NCI-H2196 (cell line): ENCODE results near the gene VTCN1.
"Not testable (repeated sequence)": the region's sequence is repeated elsewhere in the genome, so short reads cannot be mapped to it uniquely, and the experiment has no call there.

Source experiments
- DNase-seq: peaks from one replicate; lab custom pipeline; 2025; ENCODE audit not compliant: unreplicated experiment; lab: John Stamatoyannopoulos, UW

Gene VTCN1

GRCh38 chr1:117128323-117129079, 82.2 kb downstream of the VTCN1 start:
- peak; percentile 49 for DNase-seq

GRCh38 chr1:117127795-117128194, 82.9 kb downstream of the VTCN1 start:
- no peak for DNase-seq

GRCh38 chr1:117124661-117125060, 86.1 kb downstream of the VTCN1 start:
- no peak for DNase-seq

- no peak for DNase-seq
Measured at GRCh38 chr1:117123274-117123673, 87.5 kb downstream of the VTCN1 start.

GRCh38 chr1:117122330-117123025, 88.2 kb downstream of the VTCN1 start:
- DNase-seq, result no peak

GRCh38 chr1:117121589-117122329, 89.0 kb downstream of the VTCN1 start, which contains the start of gene TRIM45:
TSS of gene TRIM45 (minus strand) at chr1:117121749. CDS start at chr1:117121201, 548 bp downstream.
- peak; percentile 94 for DNase-seq

GRCh38 chr1:117120774-117121588, 89.7 kb downstream of the VTCN1 start:
- no peak for DNase-seq

- not testable (repeated sequence) for DNase-seq
Measured at GRCh38 chr1:117119144-117119543, 91.6 kb downstream of the VTCN1 start.

GRCh38 chr1:117118137-117118536, 92.6 kb downstream of the VTCN1 start:
- DNase-seq, result no peak

GRCh38 chr1:117117697-117118096, 93.0 kb downstream of the VTCN1 start:
- no peak for DNase-seq

GRCh38 chr1:117116784-117117130, 94.0 kb downstream of the VTCN1 start:
- DNase-seq, result no peak

GRCh38 chr1:117116090-117116783, 94.5 kb downstream of the VTCN1 start:
- no peak for DNase-seq

GRCh38 chr1:117114877-117115276, 95.8 kb downstream of the VTCN1 start:
- DNase-seq, result no peak

- no peak for DNase-seq
Measured at GRCh38 chr1:117113199-117113598, 97.5 kb downstream of the VTCN1 start.

- DNase-seq, result no peak
Measured at GRCh38 chr1:117112047-117112717, 98.5 kb downstream of the VTCN1 start.

GRCh38 chr1:117110774-117111173, 100.0 kb downstream of the VTCN1 start:
- DNase-seq, result no peak

GRCh38 chr1:117107364-117107763, 103.4 kb downstream of the VTCN1 start:
- DNase-seq, result no peak

GRCh38 chr1:117106478-117106877, 104.2 kb downstream of the VTCN1 start:
- no peak for DNase-seq

GRCh38 chr1:117105722-117106121, 105.0 kb downstream of the VTCN1 start:
- no peak for DNase-seq

GRCh38 chr1:117104986-117105385, 105.7 kb downstream of the VTCN1 start:
- DNase-seq, result no peak
